Measurements from ENCODE around the gene BCAS1.

BCAS1 gene

GRCh38 chr20:53900380-53900999, 169.9 kb downstream of the BCAS1 start:
- no peak for DNase-seq

DNA sequence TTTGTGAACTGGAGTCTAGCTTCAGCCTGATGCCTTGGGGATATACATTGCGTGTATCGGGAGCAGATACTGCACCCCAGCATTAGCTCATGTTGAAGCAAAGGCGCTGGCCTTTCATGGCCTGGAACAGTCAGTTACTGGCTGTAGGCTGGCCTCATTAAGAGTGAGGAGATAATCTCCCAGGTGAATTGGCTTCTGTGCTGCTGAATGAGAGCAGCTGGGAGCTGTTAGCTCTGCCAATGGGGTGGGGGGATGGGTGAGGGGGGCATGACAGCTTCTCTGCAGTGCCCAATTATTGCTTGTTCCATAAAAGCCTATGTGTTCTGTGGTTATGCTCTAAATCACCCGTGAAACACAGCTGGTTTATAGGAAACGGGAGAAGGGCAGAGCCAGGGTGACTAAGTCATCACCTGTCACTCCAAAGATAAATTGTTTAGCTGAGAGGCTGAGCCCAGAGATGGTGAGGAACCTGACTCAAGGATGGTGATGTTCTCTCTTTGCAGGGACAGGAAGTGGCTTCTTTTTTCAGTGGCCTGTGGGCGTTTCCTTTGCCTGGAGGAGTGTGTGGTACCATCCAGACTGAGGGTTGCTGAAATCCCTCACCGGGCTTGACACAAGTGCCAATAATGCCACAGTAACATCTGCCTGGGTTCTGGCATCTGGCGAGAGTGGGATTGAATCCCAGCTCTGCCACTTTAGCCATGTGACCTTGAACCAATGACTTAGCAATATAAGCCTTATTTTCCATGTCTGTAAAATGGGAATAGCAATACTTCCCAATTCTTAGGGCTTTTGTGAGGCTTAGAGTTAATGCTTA, 170.8 kb downstream of the BCAS1 start:
- peak; percentile 58 for DNase-seq

DNA sequence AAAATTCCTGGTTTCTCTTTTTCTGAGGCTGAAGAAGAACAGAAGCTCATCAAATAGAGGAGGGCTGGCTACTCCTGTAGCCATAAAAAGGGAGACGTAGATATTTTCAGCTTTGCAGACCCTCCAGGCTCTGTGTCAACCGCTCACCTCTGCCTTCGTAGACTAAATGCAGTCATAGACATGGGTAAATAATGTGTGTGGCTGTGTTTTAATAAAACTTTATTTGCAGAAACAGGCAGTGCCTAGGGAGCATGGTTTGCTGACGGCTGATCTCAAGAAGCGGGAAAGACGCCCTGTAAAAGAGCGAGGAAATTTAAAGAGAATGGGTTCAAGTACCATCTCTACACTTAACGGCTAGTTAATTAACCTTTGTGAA, 171.8 kb downstream of the BCAS1 start:
- DNase-seq = no peak

- DNase-seq = no peak
Measured at GRCh38 chr20:53897884-53898555, 172.4 kb downstream of the BCAS1 start.

- no peak for DNase-seq
Measured at GRCh38 chr20:53896647-53897046, 173.7 kb downstream of the BCAS1 start.

- no peak for DNase-seq
Measured at GRCh38 chr20:53896041-53896440, 174.4 kb downstream of the BCAS1 start.

DNA sequence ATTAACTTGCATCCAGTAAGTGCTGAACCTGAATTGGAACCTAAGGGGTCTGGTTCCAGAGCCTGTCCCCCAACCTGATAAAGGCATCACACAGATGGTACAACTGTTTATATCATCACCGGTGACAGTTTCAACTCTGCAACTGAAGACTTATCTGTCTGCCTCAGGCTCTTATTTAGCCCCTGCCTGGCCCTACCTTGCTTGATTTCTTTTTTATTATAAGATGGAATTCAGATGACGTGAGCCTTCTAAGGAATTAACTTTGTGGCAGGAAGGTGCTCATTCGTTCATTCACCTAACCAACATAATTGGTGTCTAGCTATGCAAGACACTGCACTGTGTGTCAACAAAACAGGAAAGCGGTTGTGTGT, 175.0 kb downstream of the BCAS1 start:
- no peak for DNase-seq

DNA sequence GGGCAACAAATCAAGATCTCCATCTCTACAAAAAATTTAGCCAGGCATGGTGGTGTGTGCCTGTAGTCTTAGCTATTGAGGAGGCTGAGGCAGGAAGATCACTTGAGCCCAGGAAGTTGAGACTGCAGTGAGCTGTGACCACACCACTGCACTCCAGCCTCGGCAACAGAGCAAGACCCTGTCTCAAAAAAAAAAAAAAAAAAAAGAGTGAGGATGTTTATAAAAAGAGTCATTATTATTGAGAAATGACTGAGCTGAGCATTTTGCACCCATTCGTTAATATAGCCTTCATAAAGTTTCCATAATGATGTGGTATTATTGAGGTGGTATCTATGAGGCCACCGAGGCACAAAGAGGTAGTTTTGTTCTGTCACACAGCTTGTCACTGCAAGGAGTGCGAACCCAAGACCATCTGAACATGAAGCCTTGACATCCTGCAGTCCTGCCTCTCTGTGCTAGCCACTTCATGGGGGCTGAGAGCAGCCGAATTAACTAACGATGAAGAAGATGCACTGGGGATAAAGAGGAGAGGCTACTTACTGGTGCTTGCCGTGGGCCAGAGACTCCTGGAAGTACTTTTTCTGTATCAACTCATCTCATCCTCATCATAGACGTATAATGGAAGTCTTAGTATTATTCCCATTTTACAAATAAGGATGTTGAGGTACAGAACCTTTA, 175.5 kb downstream of the BCAS1 start:
- no peak for DNase-seq

All from activated T-cell treated with anti-CD3 and anti-CD28 coated beads, Interleukin-2, amount 50 U/mL, for 1 hour (primary cell).